DOHH2 (cell line): ENCODE measurements around the gene RBL1.

Experiments used
- H3F3A ChIP-seq: fragments of 200-600 bp; sonication (generic), shearing (Covaris generic); 2 replicates; pipeline ENCODE4 v1.6.0; 2016; ENCODE audit warnings: antibody characterized with exemption, mild to moderate bottlenecking; ENCODE audit not compliant: control insufficient read depth, insufficient read depth
- H3K27ac ChIP-seq: fragments of 200-600 bp; sonication (generic); 2 replicates; pipeline ENCODE4 v1.5.1; 2014; ENCODE audit warnings: low read depth, mild to moderate bottlenecking, low read length, moderate library complexity
- H3K27me3 ChIP-seq: fragments of 200-600 bp; sonication (generic); 2 replicates; pipeline ENCODE4 v1.6.1; 2014; ENCODE audit warnings: mild to moderate bottlenecking, low read length, mixed read lengths; ENCODE audit not compliant: control insufficient read depth
- H3K36me3 ChIP-seq: fragments of 200-600 bp; sonication (generic); 2 replicates; pipeline ENCODE4 v1.6.1; 2014; ENCODE audit warnings: mild to moderate bottlenecking, low read length, moderate library complexity, mixed read lengths; ENCODE audit not compliant: control insufficient read depth
- H3K4me1 ChIP-seq: fragments of 200-600 bp; sonication (generic); 2 replicates; pipeline ENCODE4 v1.6.1; 2014; ENCODE audit warnings: mild to moderate bottlenecking, low read length, mixed read lengths; ENCODE audit not compliant: control insufficient read depth
- H3K4me2 ChIP-seq: fragments of 200-600 bp; sonication (generic); 2 replicates; pipeline ENCODE4 v1.6.0; 2014; ENCODE audit warnings: mild to moderate bottlenecking, low read length, moderate library complexity
- H3K4me3 ChIP-seq: fragments of 200-600 bp; sonication (generic); 2 replicates; pipeline ENCODE4 v1.5.1; 2014; ENCODE audit warnings: mild to moderate bottlenecking, low read length, mixed read lengths
- H3K79me2 ChIP-seq: fragments of 200-600 bp; sonication (generic); 2 replicates; pipeline ENCODE4 v1.6.1; 2014; ENCODE audit warnings: mild to moderate bottlenecking, low read length, mixed read lengths; ENCODE audit not compliant: control insufficient read depth
- H3K9me2 ChIP-seq: fragments of 200-600 bp; sonication (generic); replicated peaks from 2 replicates; pipeline ENCODE4 v1.6.1; 2014; ENCODE audit warnings: mild to moderate bottlenecking, low read length, mixed read lengths; ENCODE audit not compliant: control insufficient read depth
- H3K9me3 ChIP-seq: fragments of 200-600 bp; sonication (generic); 2 replicates; pipeline ENCODE4 v1.6.1; 2014; ENCODE audit warnings: antibody characterized with exemption, low read length, mixed read lengths; ENCODE audit not compliant: control insufficient read depth, insufficient read depth
- H4K20me1 ChIP-seq: fragments of 200-600 bp; sonication (generic); 2 replicates; pipeline ENCODE4 v1.6.0; 2014; ENCODE audit warnings: low read depth, mild to moderate bottlenecking, antibody characterized with exemption, low read length, moderate library complexity; ENCODE audit not compliant: control insufficient read depth, insufficient read depth
- CTCF ChIP-seq: fragments of 200-600 bp; sonication (generic); IDR thresholded peaks from one replicate; pipeline ENCODE4 v1.5.1; 2014; ENCODE audit warnings: antibody characterized with exemption, mild to moderate bottlenecking, low read depth, low read length; ENCODE audit not compliant: poor library complexity, severe bottlenecking
- EZH2phosphoT487 ChIP-seq: fragments of 200-600 bp; sonication (generic); IDR thresholded peaks from 2 replicates; pipeline ENCODE4 v1.6.1; 2017; ENCODE audit warnings: borderline replicate concordance, mild to moderate bottlenecking, antibody characterized with exemption, low read length, moderate library complexity, mixed read lengths

The RBL1 gene

GRCh38 chr20:36991703-36992102, 104.1 kb downstream of the RBL1 start:
- TF ChIP-seq EZH2phosphoT487 (no peak), CTCF (no peak)
- Histone ChIP-seq H3K36me3 (peaks cover 33% of the 10 kb centered on the region), H3K9me2 (no peaks in the 10 kb centered on the region), H3K4me3 (no peak overlapping the region), H4K20me1 (no peaks in the 10 kb centered on the region), H3K27ac (no peak overlapping the region), H3F3A (peaks cover 19% of the 10 kb centered on the region), H3K4me2 (peak overlapping the region; percentile 18; the same call in 1 of the 2 replicates), H3K9me3 (peaks cover 5% of the 10 kb centered on the region; the same call in 1 of the 2 replicates), H3K4me1 (peaks cover 39% of the 10 kb centered on the region), H3K27me3 (no peaks in the 10 kb centered on the region), H3K79me2 (peaks cover 3% of the 10 kb centered on the region; the same call in 1 of the 2 replicates)

GRCh38 chr20:36989797-36990196, 106.0 kb downstream of the RBL1 start:
- Histone ChIP-seq H3K79me2 (peaks cover 3% of the 10 kb centered on the region; the same call in 1 of the 2 replicates), H3K4me2 (peak overlapping the region; percentile 59), H3K27me3 (no peaks in the 10 kb centered on the region), H3K27ac (peak overlapping the region; percentile 79), H3K4me1 (peaks cover 41% of the 10 kb centered on the region), H3K9me3 (peaks cover 5% of the 10 kb centered on the region; the same call in 1 of the 2 replicates), H4K20me1 (no peaks in the 10 kb centered on the region), H3F3A (peaks cover 19% of the 10 kb centered on the region), H3K36me3 (peaks cover 14% of the 10 kb centered on the region), H3K4me3 (peak overlapping the region; percentile 70), H3K9me2 (no peaks in the 10 kb centered on the region)
- TF ChIP-seq CTCF (no peak), EZH2phosphoT487 (no peak)

- peaks cover 7% of the 10 kb centered on the region; the same call in 1 of the 2 replicates for H3K36me3 ChIP-seq
- no peaks in the 10 kb centered on the region for H3K27me3 ChIP-seq
- peak overlapping the region; percentile 79 for H3K27ac ChIP-seq
- no peaks in the 10 kb centered on the region for H3K9me2 ChIP-seq
- H3K4me1 ChIP-seq = peaks cover 50% of the 10 kb centered on the region
- peak overlapping the region; percentile 70 for H3K4me3 ChIP-seq
- peak overlapping the region; percentile 59 for H3K4me2 ChIP-seq
- no peaks in the 10 kb centered on the region for H4K20me1 ChIP-seq
- H3F3A ChIP-seq = peaks cover 19% of the 10 kb centered on the region
- H3K9me3 ChIP-seq = peaks cover 5% of the 10 kb centered on the region; the same call in 1 of the 2 replicates
- peaks cover 3% of the 10 kb centered on the region; the same call in 1 of the 2 replicates for H3K79me2 ChIP-seq
- TF ChIP-seq CTCF = no peak
- TF ChIP-seq EZH2phosphoT487 = no peak
Measured at GRCh38 chr20:36988494-36988966, 107.3 kb downstream of the RBL1 start.

- H4K20me1 ChIP-seq = no peaks in the 10 kb centered on the region
- TF ChIP-seq EZH2phosphoT487 = no peak
- TF ChIP-seq CTCF = no peak
- H3K4me2 ChIP-seq = peak overlapping the region; percentile 16; the same call in 1 of the 2 replicates
- no peaks in the 10 kb centered on the region for H3K9me2 ChIP-seq
- H3K4me3 ChIP-seq = no peak overlapping the region
- no peaks in the 10 kb centered on the region for H3K27me3 ChIP-seq
- H3F3A ChIP-seq = peaks cover 8% of the 10 kb centered on the region
- no peaks in the 10 kb centered on the region for H3K9me3 ChIP-seq
- peaks cover 1% of the 10 kb centered on the region; the same call in 1 of the 2 replicates for H3K79me2 ChIP-seq
- H3K4me1 ChIP-seq = peaks cover 31% of the 10 kb centered on the region
- no peaks in the 10 kb centered on the region for H3K36me3 ChIP-seq
- no peak overlapping the region for H3K27ac ChIP-seq
Measured at GRCh38 chr20:36984257-36984638, 111.5 kb downstream of the RBL1 start.
